Chondrocyte (in vitro differentiated cells): ENCODE measurements around the gene INPP4B. TPM values are rescaled to one million over a fixed set of nuclear protein-coding genes. Genes with fewer than 3 reads are reported as not detected.

ENCODE experiments used
- DNase-seq: peaks from one replicate; pipeline ENCODE4 v3.0.0; 2021; ENCODE audit warnings: mixed read lengths, low spot score
- H3K27ac Mint-ChIP-seq: one replicate; pipeline ENCODE4 v1.8.0; 2021; ENCODE audit warnings: mild to moderate bottlenecking, moderate library complexity, mixed read lengths; ENCODE audit not compliant: unreplicated experiment
- H3K27me3 Mint-ChIP-seq: 2 replicates; pipeline ENCODE4 v1.8.0; 2021; ENCODE audit warnings: low read depth, mixed read lengths
- H3K36me3 Mint-ChIP-seq: 2 replicates; pipeline ENCODE4 v1.8.0; 2021; ENCODE audit warnings: low read depth, mixed read lengths
- H3K4me1 Mint-ChIP-seq: 2 replicates; pipeline ENCODE4 v1.8.0; 2021; ENCODE audit warnings: low read depth, mild to moderate bottlenecking, mixed read lengths
- H3K4me3 Mint-ChIP-seq: one replicate; pipeline ENCODE4 v1.8.0; 2021; ENCODE audit warnings: mild to moderate bottlenecking, moderate library complexity, mixed read lengths; ENCODE audit not compliant: unreplicated experiment
- H3K9me3 Mint-ChIP-seq: 2 replicates; pipeline ENCODE4 v1.8.0; 2021; ENCODE audit warnings: low read depth, mixed read lengths
- total RNA-seq: library from RNA; stranded (reverse); gene quantifications from 3 replicates; pipeline ENCODE4 v1.2.1, GENCODE V29; 2021
- TF ChIP-seq, protein P1 (sequence below): fragments of 200-600 bp; sonication (generic); IDR thresholded peaks from 2 replicates; pipeline ENCODE4 v1.5.0; 2021; ENCODE audit warnings: antibody characterized with exemption, mild to moderate bottlenecking, moderate library complexity

The INPP4B gene
- total RNA-seq, 1 donor from 2014 or later: 30.0 TPM

DNA sequence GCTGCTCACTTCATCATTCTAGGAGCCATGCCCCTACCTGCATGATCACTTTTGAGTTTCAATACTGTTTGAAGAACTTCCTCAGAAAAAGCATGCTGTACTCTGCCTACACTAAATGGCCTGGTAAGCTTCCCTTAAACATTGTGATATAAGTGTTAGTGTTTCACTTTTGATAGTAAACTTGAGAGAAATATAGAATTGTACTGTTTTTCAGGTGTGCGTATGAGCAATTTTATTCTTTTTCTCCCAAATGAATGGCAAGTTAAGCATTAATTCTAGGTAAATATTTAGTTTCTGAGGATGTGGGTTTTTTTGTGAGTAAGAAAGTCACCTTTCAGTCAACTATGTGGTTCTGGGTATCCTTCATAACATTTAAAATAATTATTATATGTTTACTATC, 725.2 kb downstream of the INPP4B start:
- Mint-ChIP-seq H3K27ac (no peak overlapping the region), H3K4me3 (no peak overlapping the region), H3K36me3 (peaks cover 20% of the 10 kb centered on the region), H3K4me1 (no peaks in the 10 kb centered on the region), H3K27me3 (no peaks in the 10 kb centered on the region), H3K9me3 (peaks cover 1% of the 10 kb centered on the region)
- DNase-seq: no peak
- TF ChIP-seq, protein P1, sequence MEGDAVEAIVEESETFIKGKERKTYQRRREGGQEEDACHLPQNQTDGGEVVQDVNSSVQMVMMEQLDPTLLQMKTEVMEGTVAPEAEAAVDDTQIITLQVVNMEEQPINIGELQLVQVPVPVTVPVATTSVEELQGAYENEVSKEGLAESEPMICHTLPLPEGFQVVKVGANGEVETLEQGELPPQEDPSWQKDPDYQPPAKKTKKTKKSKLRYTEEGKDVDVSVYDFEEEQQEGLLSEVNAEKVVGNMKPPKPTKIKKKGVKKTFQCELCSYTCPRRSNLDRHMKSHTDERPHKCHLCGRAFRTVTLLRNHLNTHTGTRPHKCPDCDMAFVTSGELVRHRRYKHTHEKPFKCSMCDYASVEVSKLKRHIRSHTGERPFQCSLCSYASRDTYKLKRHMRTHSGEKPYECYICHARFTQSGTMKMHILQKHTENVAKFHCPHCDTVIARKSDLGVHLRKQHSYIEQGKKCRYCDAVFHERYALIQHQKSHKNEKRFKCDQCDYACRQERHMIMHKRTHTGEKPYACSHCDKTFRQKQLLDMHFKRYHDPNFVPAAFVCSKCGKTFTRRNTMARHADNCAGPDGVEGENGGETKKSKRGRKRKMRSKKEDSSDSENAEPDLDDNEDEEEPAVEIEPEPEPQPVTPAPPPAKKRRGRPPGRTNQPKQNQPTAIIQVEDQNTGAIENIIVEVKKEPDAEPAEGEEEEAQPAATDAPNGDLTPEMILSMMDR: no peak

DNA sequence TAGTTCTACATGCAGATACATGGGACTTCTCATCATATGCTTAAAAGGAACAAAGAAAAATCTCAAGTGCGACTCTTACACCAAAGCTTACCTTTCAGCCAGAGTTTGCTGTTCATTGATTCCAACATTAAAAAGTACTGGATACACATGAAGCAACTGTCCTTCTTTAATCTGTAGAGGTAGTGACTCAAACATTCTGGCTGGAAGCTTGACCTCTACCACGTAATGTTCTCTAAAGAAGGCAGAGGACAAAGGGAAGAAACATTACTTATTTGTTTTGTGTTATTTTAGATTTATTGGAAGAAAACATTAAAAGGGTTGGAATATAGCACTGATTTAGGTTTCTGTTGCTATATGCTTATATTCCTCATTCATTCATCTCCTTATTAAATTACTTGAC, 733.6 kb downstream of the INPP4B start:
- no peaks in the 10 kb centered on the region for H3K4me1 Mint-ChIP-seq
- H3K27me3 Mint-ChIP-seq: no peaks in the 10 kb centered on the region
- peaks cover 5% of the 10 kb centered on the region for H3K9me3 Mint-ChIP-seq
- H3K27ac Mint-ChIP-seq: no peak overlapping the region
- DNase-seq: no peak
- TF ChIP-seq, protein P1: no peak
- H3K36me3 Mint-ChIP-seq: peaks cover 21% of the 10 kb centered on the region
- H3K4me3 Mint-ChIP-seq: no peak overlapping the region

GRCh38 chr4:142110136-142110535, 736.0 kb downstream of the INPP4B start:
- Mint-ChIP-seq H3K4me3 (no peak overlapping the region), H3K27ac (no peak overlapping the region), H3K27me3 (no peaks in the 10 kb centered on the region), H3K36me3 (peaks cover 15% of the 10 kb centered on the region), H3K9me3 (no peaks in the 10 kb centered on the region), H3K4me1 (no peaks in the 10 kb centered on the region)
- no peak for DNase-seq
- TF ChIP-seq, protein P1: no peak

DNA sequence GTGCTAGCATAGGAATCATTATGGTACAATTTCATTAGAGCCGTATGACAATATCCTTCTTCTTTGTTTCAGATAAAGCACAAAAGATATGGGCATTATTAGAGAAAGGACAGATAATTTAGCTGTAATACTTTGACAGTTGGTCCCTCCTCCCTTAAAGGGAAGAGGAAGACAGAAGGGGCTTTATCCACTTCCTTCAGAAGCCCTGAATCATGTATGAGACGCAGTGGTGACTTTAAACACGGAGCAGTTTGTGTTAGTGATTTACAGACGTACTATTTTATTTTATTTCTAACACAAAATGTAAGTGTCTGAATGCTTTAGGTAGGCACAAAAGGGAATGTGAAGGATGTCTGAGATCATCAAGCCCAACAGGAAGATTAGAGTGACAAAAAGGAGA, 742.1 kb downstream of the INPP4B start:
- Mint-ChIP-seq H3K36me3 (peaks cover 10% of the 10 kb centered on the region), H3K27ac (no peak overlapping the region), H3K9me3 (no peaks in the 10 kb centered on the region), H3K4me1 (peaks cover 3% of the 10 kb centered on the region), H3K4me3 (no peak overlapping the region), H3K27me3 (no peaks in the 10 kb centered on the region)
- TF ChIP-seq, protein P1: no peak
- DNase-seq: no peak

DNA sequence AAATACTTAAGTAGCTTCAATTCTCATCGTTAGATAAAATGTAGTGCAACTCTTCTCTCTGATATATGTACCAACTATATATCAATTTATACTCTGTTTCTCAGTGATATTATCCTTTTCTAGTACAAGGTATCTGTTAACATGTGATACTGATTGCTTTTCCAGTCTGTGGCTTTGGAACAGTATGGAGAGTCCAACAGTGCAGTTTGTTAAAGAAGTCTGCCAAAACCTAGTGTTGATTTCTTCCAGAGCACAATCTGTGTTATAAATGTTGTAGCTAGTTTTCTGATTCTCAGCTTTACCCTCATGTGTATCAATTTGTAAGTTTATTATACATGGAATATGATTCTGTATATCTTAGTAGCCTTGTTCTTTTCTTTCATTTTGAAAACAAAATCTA, 744.7 kb downstream of the INPP4B start:
- peaks cover 11% of the 10 kb centered on the region for H3K4me1 Mint-ChIP-seq
- no peak overlapping the region for H3K27ac Mint-ChIP-seq
- no peaks in the 10 kb centered on the region for H3K27me3 Mint-ChIP-seq
- no peaks in the 10 kb centered on the region for H3K9me3 Mint-ChIP-seq
- H3K36me3 Mint-ChIP-seq: peaks cover 18% of the 10 kb centered on the region
- no peak overlapping the region for H3K4me3 Mint-ChIP-seq
- TF ChIP-seq, protein P1: no peak
- no peak for DNase-seq
